ENCODE results near the gene PRDM15. TPM values are rescaled to one million over a fixed set of nuclear protein-coding genes. Genes with fewer than 3 reads are reported as not detected.

The PRDM15 gene
- total and polyA plus RNA-seq, 2 experiments from 2014 or later, result 3.0 to 10.6 TPM

DNA sequence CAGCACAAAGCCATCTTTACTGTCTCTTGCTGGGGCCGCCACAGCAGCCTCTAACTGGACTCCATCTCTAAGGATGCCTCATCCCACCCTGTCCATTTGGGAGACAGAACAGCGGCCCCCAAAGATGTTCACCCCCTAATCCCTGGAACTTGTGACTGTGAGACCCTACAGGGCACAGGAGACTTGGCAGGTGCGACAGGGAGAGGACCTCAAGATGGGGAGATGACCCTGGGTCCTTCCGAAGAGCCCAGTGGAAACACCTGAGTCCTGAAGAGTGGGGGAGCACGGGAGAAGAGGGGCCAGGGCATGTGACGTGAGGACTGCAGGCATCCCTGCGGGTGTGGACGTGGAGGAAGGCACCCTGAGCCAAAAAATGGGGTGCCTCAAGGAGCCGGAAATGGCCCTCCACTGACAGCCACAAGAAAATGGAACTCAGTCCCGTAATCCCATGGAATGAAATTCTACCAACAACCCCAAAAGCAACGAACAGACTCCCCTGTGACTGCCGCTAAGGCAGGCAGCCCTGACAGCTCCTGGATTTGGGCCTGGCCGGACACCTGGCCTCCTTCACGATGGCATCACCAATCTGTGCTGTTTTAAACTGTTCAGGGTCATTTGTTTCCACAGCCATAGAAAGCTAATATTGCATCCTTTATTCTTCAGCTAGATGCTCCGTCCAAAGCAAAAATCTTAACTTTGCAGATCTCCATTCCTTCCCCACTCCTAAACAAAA lies 40.7 kb upstream of the PRDM15 start (continued):
- TF ChIP-seq NANOG (IDR thresholded peaks at IDR 0.05; ENCODE audit: borderline replicate concordance) (no peak), CREB1 (CRISPR knock-in tag; IDR thresholded peaks at IDR 0.05; ENCODE audit: low read depth) (no peak), ZNF331 (CRISPR knock-in tag; IDR thresholded peaks at IDR 0.05; ENCODE audit: low read depth) (no peak), JUNB (IDR thresholded peaks at IDR 0.05; ENCODE audit: unreplicated experiment) (no peak)

- no peak for ATAC-seq
- no peak overlapping the region for H3K4me3 Mint-ChIP-seq
- H3K79me2 ChIP-seq (replicated peaks; ENCODE audit: insufficient read depth), result no peaks in the 10 kb centered on the region
Observed at GRCh38 chr21:41918561-41919358, 39.6 kb upstream of the PRDM15 start.

More at GRCh38 chr21:41918561-41919358, 39.6 kb upstream of the PRDM15 start:
- H2AFZ ChIP-seq, result no peak overlapping the region
- H3K27ac ChIP-seq (ENCODE audit: low read depth), result no peak overlapping the region
- no peaks in the 10 kb centered on the region for H4K20me1 ChIP-seq (replicated peaks; ENCODE audit: insufficient read depth)
- no peak for DNase-seq (ENCODE audit: low spot score)
- no peaks in the 10 kb centered on the region for H3K4me1 ChIP-seq (ENCODE audit: insufficient read depth)
- H3K27me3 Mint-ChIP-seq (ENCODE audit: insufficient read depth, low read depth, poor library complexity), result peaks cover 4% of the 10 kb centered on the region
- H3K36me3 Mint-ChIP-seq (ENCODE audit: low read depth), result peaks cover 16% of the 10 kb centered on the region
- H3K4me1 Mint-ChIP-seq, result no peaks in the 10 kb centered on the region
- TF ChIP-seq EZH2 (IDR thresholded peaks at IDR 0.05; ENCODE audit: low read depth, unreplicated experiment) (no peak), STAT1 (IDR thresholded peaks at IDR 0.05; ENCODE audit: unreplicated experiment) (no peak), REST (IDR thresholded peaks at IDR 0.05; ENCODE audit: unreplicated experiment) (no peak), CREB1 (CRISPR knock-in tag; IDR thresholded peaks at IDR 0.05; ENCODE audit: low read depth) (no peak), JUNB (IDR thresholded peaks at IDR 0.05; ENCODE audit: unreplicated experiment) (no peak)
- TF ChIP-seq, protein P1, sequence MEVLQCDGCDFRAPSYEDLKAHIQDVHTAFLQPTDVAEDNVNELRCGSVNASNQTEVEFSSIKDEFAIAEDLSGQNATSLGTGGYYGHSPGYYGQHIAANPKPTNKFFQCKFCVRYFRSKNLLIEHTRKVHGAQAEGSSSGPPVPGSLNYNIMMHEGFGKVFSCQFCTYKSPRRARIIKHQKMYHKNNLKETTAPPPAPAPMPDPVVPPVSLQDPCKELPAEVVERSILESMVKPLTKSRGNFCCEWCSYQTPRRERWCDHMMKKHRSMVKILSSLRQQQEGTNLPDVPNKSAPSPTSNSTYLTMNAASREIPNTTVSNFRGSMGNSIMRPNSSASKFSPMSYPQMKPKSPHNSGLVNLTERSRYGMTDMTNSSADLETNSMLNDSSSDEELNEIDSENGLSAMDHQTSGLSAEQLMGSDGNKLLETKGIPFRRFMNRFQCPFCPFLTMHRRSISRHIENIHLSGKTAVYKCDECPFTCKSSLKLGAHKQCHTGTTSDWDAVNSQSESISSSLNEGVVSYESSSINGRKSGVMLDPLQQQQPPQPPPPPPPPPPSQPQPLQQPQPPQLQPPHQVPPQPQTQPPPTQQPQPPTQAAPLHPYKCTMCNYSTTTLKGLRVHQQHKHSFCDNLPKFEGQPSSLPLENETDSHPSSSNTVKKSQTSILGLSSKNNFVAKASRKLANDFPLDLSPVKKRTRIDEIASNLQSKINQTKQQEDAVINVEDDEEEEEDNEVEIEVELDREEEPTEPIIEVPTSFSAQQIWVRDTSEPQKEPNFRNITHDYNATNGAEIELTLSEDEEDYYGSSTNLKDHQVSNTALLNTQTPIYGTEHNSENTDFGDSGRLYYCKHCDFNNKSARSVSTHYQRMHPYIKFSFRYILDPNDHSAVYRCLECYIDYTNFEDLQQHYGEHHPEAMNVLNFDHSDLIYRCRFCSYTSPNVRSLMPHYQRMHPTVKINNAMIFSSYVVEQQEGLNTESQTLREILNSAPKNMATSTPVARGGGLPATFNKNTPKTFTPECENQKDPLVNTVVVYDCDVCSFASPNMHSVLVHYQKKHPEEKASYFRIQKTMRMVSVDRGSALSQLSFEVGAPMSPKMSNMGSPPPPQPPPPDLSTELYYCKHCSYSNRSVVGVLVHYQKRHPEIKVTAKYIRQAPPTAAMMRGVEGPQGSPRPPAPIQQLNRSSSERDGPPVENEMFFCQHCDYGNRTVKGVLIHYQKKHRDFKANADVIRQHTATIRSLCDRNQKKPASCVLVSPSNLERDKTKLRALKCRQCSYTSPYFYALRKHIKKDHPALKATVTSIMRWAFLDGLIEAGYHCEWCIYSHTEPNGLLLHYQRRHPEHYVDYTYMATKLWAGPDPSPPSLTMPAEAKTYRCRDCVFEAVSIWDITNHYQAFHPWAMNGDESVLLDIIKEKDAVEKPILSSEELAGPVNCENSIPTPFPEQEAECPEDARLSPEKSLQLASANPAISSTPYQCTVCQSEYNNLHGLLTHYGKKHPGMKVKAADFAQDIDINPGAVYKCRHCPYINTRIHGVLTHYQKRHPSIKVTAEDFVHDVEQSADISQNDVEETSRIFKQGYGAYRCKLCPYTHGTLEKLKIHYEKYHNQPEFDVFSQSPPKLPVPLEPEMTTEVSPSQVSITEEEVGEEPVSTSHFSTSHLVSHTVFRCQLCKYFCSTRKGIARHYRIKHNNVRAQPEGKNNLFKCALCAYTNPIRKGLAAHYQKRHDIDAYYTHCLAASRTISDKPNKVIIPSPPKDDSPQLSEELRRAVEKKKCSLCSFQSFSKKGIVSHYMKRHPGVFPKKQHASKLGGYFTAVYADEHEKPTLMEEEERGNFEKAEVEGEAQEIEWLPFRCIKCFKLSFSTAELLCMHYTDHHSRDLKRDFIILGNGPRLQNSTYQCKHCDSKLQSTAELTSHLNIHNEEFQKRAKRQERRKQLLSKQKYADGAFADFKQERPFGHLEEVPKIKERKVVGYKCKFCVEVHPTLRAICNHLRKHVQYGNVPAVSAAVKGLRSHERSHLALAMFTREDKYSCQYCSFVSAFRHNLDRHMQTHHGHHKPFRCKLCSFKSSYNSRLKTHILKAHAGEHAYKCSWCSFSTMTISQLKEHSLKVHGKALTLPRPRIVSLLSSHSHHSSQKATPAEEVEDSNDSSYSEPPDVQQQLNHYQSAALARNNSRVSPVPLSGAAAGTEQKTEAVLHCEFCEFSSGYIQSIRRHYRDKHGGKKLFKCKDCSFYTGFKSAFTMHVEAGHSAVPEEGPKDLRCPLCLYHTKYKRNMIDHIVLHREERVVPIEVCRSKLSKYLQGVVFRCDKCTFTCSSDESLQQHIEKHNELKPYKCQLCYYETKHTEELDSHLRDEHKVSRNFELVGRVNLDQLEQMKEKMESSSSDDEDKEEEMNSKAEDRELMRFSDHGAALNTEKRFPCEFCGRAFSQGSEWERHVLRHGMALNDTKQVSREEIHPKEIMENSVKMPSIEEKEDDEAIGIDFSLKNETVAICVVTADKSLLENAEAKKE (CRISPR knock-in tag; IDR thresholded peaks at IDR 0.05), result no peak
- H3K9me2 ChIP-seq (ENCODE audit: insufficient read depth), result no peaks in the 10 kb centered on the region
- H3K9me3 Mint-ChIP-seq, result peaks cover 3% of the 10 kb centered on the region; the same call in 1 of the 3 replicates
- no peak overlapping the region for H3K4me3 ChIP-seq
- no peaks in the 10 kb centered on the region for H3F3A ChIP-seq (replicated peaks; ENCODE audit: low read depth)
- no peaks in the 10 kb centered on the region for H3K27me3 ChIP-seq (ENCODE audit: insufficient read depth)
- no peak overlapping the region for H3K27ac Mint-ChIP-seq
- no peak overlapping the region for H3K4me2 ChIP-seq
- H3K36me3 ChIP-seq (ENCODE audit: insufficient read depth), result no peaks in the 10 kb centered on the region

Data from GM23338 (cell line).